ENCODE measurements around the gene IFI6.

- TF ChIP-seq CTCF (IDR thresholded peaks at IDR 0.05) (no peak), POLR2A (IDR thresholded peaks at IDR 0.05) (no peak)
Measured at GRCh38 chr1:27650171-27650538, 21.8 kb downstream of the IFI6 start.
